Measurements from ENCODE around the gene PSIP1. TPM values are rescaled to one million over a fixed set of nuclear protein-coding genes. Genes with fewer than 3 reads are reported as not detected.
A peak's percentile ranks its signal among the peaks of the same experiment; 100 is the strongest.

The PSIP1 gene
- total and polyA plus RNA-seq, 9 of the 15 experiments (the other 6 are each of a cell fraction or from before 2014, with no cell fraction given): 18.8 to 119 (median 59.9) TPM

DNA sequence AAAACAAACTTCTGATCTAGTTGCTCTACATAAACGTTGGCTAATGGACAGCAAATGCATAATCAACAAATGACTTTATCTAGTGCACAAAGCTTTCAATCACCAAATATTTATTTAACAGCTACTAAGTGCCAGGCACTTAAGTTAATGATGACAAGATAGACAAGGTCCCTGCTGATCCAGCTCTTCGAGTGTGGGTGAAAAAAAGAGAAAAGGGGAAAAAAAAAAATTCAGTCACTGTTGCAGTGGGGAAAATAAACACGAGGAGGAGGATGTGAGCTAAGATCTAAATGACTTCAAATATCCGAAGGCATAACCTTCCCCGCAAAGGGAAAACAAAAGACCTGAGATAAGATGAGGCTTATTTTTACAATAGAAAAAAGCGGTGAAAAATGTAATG is 9.6 kb downstream of the PSIP1 start:
- Histone ChIP-seq H3K27ac (ENCODE audit: extremely low read depth, low read depth, low read length) (no peak overlapping the region), H3K4me3 (no peak overlapping the region), H3K79me2 (ENCODE audit: control insufficient read depth, insufficient read depth, low read length) (peaks cover 60% of the 10 kb centered on the region), H3K36me3 (ENCODE audit: control insufficient read depth, insufficient read depth, low read length) (peaks cover 68% of the 10 kb centered on the region), H3K27me3 (ENCODE audit: control insufficient read depth in 2 of 2, insufficient read depth in 2 of 2, low read length in 2 of 2) (no peaks in the 10 kb centered on the region), H3K4me1 (replicated peaks in 1 of 2; ENCODE audit: control insufficient read depth in 2 of 2, insufficient read depth in 2 of 2, low read length in 2 of 2) (no peaks in the 10 kb centered on the region; a peak in 1 of 5 replicates), H3K9me1 (ENCODE audit: control insufficient read depth, insufficient read depth, low read length) (no peaks in the 10 kb centered on the region), H3K4me2 (ENCODE audit: insufficient read depth, low read length) (no peak overlapping the region), H2AFZ (ENCODE audit: low read depth, low read length) (no peak overlapping the region), H3K9ac (ENCODE audit: insufficient read depth in 1 of 2, low read depth in 2 of 2, low read length in 2 of 2) (no peak overlapping the region), H4K20me1 (replicated peaks; ENCODE audit: control insufficient read depth, insufficient read depth, low read length) (no peaks in the 10 kb centered on the region), H3K9me3 (replicated peaks; ENCODE audit: control insufficient read depth, insufficient read depth, low read depth, low read length) (no peaks in the 10 kb centered on the region)
- TF ChIP-seq ZKSCAN8 (CRISPR knock-in tag; IDR thresholded peaks at IDR 0.05): no peak
- TF ChIP-seq, protein P1, sequence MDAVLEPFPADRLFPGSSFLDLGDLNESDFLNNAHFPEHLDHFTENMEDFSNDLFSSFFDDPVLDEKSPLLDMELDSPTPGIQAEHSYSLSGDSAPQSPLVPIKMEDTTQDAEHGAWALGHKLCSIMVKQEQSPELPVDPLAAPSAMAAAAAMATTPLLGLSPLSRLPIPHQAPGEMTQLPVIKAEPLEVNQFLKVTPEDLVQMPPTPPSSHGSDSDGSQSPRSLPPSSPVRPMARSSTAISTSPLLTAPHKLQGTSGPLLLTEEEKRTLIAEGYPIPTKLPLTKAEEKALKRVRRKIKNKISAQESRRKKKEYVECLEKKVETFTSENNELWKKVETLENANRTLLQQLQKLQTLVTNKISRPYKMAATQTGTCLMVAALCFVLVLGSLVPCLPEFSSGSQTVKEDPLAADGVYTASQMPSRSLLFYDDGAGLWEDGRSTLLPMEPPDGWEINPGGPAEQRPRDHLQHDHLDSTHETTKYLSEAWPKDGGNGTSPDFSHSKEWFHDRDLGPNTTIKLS (IDR thresholded peaks at IDR 0.05; ENCODE audit: borderline replicate concordance, low read depth): no peak
- no peak for TF ChIP-seq KLF13 (tag; IDR thresholded peaks at IDR 0.05; ENCODE audit: borderline replicate concordance, low read depth)
- TF ChIP-seq RBFOX2 (IDR thresholded peaks at IDR 0.05; ENCODE audit: low read depth, low read length): 0 out of 2 replicates have a peak, but pooled peaks have one; percentile 20
- POLR2A ChIA-PET: interaction anchor here (2.2 kb wide), 1 partner anchor 10 kb away, joined by 10 read pairs; the partner anchor contains the start of gene PSIP1
- in situ Hi-C loops (cut with MboI) (no loop called here), intact Hi-C loops (cut with micrococcal nuclease) (no loop called here)
- CTCF ChIA-PET (ENCODE audit: low intra/inter-chr PET ratio): no interaction called here
- WGBS (ENCODE audit: insufficient coverage, low coverage, missing lambda C conversion rate): 79% methylated on average over 5 of the region's 6 CpGs
- DNase-seq (ENCODE audit: extremely low read depth in 1 of 4, low spot score in 3 of 4) (no peak), FAIRE-seq (no peak), ATAC-seq (no peak)
- BruUV-seq (replicated peaks): no TSS peak

Data from K562 (cell line).